Glutamatergic neuron (in vitro differentiated cells): ENCODE data around the gene KLHDC4. TPM values are rescaled to one million over a fixed set of nuclear protein-coding genes. Genes with fewer than 3 reads are reported as not detected.

Experiments
- DNase-seq: peaks from one replicate; pipeline ENCODE4 v3.0.0; 2022
- H3K27ac Mint-ChIP-seq: one replicate; pipeline ENCODE4 v1.8.0; 2020; ENCODE audit warnings: mild to moderate bottlenecking, mixed read lengths, inconsistent platforms; ENCODE audit not compliant: unreplicated experiment
- H3K27me3 Mint-ChIP-seq: one replicate; pipeline ENCODE4 v1.8.0; 2020; ENCODE audit warnings: mild to moderate bottlenecking, moderate library complexity, mixed read lengths, inconsistent platforms; ENCODE audit not compliant: unreplicated experiment
- H3K36me3 Mint-ChIP-seq: one replicate; pipeline ENCODE4 v1.8.0; 2020; ENCODE audit warnings: mild to moderate bottlenecking, mixed read lengths, inconsistent platforms; ENCODE audit not compliant: unreplicated experiment
- H3K4me1 Mint-ChIP-seq: one replicate; pipeline ENCODE4 v1.8.0; 2020; ENCODE audit warnings: mild to moderate bottlenecking, low read depth, mixed read lengths, inconsistent platforms; ENCODE audit not compliant: unreplicated experiment
- H3K4me3 Mint-ChIP-seq: one replicate; pipeline ENCODE4 v1.8.0; 2020; ENCODE audit warnings: mild to moderate bottlenecking, mixed read lengths, inconsistent platforms; ENCODE audit not compliant: unreplicated experiment
- H3K9me3 Mint-ChIP-seq: one replicate; pipeline ENCODE4 v1.8.0; 2020; ENCODE audit warnings: mild to moderate bottlenecking, moderate library complexity, mixed read lengths, inconsistent platforms; ENCODE audit not compliant: unreplicated experiment
- total RNA-seq: library from RNA; stranded (reverse); fragmentation: NEBNext Ultra II Directional; extraction: Animal tissue kit (Norgen Biotek cat#: 25700); gene quantifications from one replicate; pipeline ENCODE4 v1.2.1, GENCODE V29; 2021; ENCODE audit not compliant: unreplicated experiment
- TF ChIP-seq, protein P1 (sequence below): fragments of 200-600 bp; sonication (generic); IDR thresholded peaks from one replicate; pipeline ENCODE4 v1.5.0; 2021; ENCODE audit not compliant: partially characterized antibody, unreplicated experiment

KLHDC4 gene
- total RNA-seq, 1 donor from 2014 or later: 65.4 TPM

DNA sequence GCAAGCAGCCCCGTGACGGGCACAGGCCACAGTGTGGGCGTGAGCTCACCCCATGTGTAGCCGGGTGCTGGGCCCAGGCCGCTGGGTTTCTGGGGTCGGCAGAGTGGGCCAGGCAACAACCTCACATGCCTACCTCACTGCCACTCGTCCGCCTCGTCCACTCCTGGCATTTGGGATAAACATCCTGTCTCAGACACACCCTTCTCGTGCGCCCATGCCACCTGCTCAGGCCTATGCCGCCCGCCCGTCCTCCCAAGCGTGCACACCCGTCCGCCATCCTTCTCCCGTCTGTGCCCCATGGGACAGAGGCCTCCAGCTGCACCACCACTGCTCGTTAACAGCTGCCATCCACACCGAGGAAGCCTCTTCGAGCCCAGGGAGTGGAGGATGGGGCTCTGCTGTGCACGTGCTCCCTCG lies 64.3 kb downstream of the KLHDC4 start:
- Mint-ChIP-seq H3K27me3 (peaks cover 10% of the 10 kb centered on the region), H3K27ac (peak overlapping the region; percentile 55), H3K9me3 (peaks cover 8% of the 10 kb centered on the region), H3K36me3 (no peaks in the 10 kb centered on the region), H3K4me3 (peak overlapping the region; percentile 56), H3K4me1 (peaks cover 38% of the 10 kb centered on the region)
- peak; percentile 49 for DNase-seq
- TF ChIP-seq, protein P1, sequence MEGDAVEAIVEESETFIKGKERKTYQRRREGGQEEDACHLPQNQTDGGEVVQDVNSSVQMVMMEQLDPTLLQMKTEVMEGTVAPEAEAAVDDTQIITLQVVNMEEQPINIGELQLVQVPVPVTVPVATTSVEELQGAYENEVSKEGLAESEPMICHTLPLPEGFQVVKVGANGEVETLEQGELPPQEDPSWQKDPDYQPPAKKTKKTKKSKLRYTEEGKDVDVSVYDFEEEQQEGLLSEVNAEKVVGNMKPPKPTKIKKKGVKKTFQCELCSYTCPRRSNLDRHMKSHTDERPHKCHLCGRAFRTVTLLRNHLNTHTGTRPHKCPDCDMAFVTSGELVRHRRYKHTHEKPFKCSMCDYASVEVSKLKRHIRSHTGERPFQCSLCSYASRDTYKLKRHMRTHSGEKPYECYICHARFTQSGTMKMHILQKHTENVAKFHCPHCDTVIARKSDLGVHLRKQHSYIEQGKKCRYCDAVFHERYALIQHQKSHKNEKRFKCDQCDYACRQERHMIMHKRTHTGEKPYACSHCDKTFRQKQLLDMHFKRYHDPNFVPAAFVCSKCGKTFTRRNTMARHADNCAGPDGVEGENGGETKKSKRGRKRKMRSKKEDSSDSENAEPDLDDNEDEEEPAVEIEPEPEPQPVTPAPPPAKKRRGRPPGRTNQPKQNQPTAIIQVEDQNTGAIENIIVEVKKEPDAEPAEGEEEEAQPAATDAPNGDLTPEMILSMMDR: no peak

DNA sequence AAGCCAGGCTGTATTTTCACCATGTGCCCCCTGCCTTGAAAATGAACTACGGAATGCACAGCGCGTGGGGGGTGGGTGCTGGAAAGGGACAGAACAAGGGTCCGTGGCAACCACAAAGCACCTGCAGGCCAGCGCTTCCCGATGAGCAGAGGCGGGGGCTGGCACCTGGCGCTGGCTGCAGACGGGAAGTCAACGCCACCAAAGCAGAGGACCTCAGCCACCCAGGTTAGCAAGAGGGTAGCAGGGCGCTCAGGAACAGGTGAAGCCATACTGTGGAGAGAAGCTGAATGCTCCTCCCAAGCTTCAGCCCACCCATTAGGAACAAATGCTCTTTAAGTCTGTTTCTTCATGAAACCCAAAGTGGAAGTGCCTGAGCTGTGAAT lies 64.7 kb downstream of the KLHDC4 start:
- Mint-ChIP-seq H3K27me3 (peaks cover 11% of the 10 kb centered on the region), H3K36me3 (no peaks in the 10 kb centered on the region), H3K27ac (no peak overlapping the region), H3K4me3 (no peak overlapping the region), H3K9me3 (peaks cover 10% of the 10 kb centered on the region), H3K4me1 (peaks cover 41% of the 10 kb centered on the region)
- TF ChIP-seq, protein P1: no peak
- no peak for DNase-seq

DNA sequence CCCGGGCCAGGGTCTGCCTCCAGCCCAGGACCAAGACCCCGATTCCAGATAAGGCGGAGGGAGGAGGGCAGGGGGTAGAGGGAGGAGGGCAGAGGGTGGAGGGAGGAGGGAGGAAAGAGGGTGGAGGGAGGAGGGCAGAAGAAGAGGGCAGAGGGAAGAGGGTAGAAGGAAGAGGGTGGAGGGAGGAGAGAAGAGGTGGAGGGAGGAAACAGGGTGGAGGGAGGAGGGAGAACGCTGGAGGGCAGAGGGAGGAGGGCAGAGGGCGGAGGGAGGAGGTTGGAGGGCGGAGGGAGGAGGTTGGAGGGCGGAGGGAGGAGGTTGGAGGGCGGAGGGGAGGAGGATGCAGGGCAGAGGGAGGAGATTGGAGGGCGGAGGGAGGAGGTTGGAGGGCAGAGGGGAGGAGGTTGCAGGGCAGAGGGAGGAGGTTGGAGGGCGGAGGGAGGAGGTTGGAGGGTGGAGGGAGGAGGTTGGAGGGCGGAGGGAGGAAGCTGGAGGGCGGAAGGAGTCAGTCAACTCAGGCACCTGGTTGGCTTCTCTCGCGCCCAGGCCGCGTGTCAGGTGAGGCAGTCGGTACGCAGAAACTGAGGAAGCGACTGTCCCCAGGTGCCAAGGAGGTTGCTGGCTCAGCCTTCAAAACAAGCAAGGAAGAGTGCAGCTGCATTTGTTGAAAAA lies 65.2 kb downstream of the KLHDC4 start:
- Mint-ChIP-seq H3K4me3 (no peak overlapping the region), H3K36me3 (no peaks in the 10 kb centered on the region), H3K9me3 (peaks cover 10% of the 10 kb centered on the region)

DNA sequence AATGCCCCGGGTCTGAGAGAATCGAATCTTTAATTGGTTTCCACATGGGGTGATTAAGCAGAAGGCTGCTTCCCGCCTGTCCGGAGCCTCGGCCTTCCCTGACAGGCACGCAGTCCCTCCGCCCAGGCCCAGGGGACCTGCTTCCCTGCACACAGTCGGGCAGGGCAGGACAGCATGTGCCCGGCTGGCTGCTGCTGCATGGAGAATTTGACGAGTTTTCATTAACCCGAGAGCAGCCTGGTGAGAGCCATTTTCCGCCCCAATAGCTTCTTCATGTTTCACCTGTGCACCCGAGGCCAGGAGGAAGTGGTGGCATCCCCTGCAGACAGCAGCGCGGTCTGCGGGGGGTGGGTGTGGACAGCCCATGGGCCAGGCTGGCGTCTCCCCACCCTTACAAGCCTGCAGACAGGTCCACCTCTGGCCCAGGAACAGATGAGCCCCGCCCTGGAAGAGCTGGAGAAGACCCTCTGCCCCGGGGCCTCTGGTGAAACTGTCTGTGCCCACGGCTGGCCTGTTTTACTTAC lies 67.0 kb downstream of the KLHDC4 start:
- peaks cover 10% of the 10 kb centered on the region for H3K9me3 Mint-ChIP-seq
- DNase-seq: peak; percentile 49
- H3K27ac Mint-ChIP-seq: no peak overlapping the region
- no peaks in the 10 kb centered on the region for H3K36me3 Mint-ChIP-seq
- no peak overlapping the region for H3K4me3 Mint-ChIP-seq
- TF ChIP-seq, protein P1: no peak
- H3K4me1 Mint-ChIP-seq: peaks cover 45% of the 10 kb centered on the region
- peaks cover 9% of the 10 kb centered on the region for H3K27me3 Mint-ChIP-seq

More for the DNA sequence above, 65.2 kb downstream of the KLHDC4 start:
- H3K27ac Mint-ChIP-seq: no peak overlapping the region
- TF ChIP-seq, protein P1: no peak
- DNase-seq: no peak
- peaks cover 11% of the 10 kb centered on the region for H3K27me3 Mint-ChIP-seq
- peaks cover 39% of the 10 kb centered on the region for H3K4me1 Mint-ChIP-seq

DNA sequence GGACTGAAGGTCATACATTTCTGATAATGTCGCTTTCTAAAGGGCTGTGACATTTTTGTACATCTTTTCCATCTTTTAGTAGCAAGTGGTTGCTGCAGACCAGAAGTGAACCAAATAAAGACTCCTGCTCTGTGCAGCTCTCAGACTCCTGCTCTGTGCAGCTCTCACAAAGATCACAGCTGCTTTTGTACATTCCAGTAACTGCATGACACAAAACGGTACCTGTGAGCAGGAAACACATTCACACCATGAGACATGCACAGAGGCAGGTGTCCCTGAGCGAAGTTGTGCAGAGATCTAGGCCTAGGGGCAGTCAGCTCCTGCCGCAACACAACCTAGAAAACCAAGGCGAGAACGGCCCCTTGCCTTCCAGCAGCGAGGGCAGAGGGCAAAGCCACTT lies 67.5 kb downstream of the KLHDC4 start:
- no peak for DNase-seq
- peaks cover 9% of the 10 kb centered on the region for H3K9me3 Mint-ChIP-seq
- TF ChIP-seq, protein P1: no peak
- peaks cover 40% of the 10 kb centered on the region for H3K4me1 Mint-ChIP-seq
- H3K4me3 Mint-ChIP-seq: peak overlapping the region; percentile 18
- peaks cover 6% of the 10 kb centered on the region for H3K27me3 Mint-ChIP-seq
- no peaks in the 10 kb centered on the region for H3K36me3 Mint-ChIP-seq
- H3K27ac Mint-ChIP-seq: no peak overlapping the region
